ENCODE measurements around the gene ACTR5. TPM values are rescaled to one million over a fixed set of nuclear protein-coding genes. Genes with fewer than 3 reads are reported as not detected.
A peak's percentile ranks its signal among the peaks of the same experiment; 100 is the strongest.

ACTR5 gene
- total RNA-seq, 2 experiments from 2014 or later, result 9.4 to 9.9 TPM

- no peaks in the 10 kb centered on the region for H3K27me3 Mint-ChIP-seq
- H3K4me3 Mint-ChIP-seq, result no peak overlapping the region
These were observed 9.0 kb downstream of the ACTR5 start for GRCh38 chr20:38757145-38757775.

GRCh38 chr20:38759106-38759505 lies 10.8 kb downstream of the ACTR5 start:
- H3K9me3 Mint-ChIP-seq, result no peaks in the 10 kb centered on the region
- ChIA-PET POLR2A (interaction anchor here (1.0 to 1.5 kb wide), 3 partner anchors 10 to 46 kb away, joined by 3 to 4 read pairs (median 3); partner anchors contain the start of gene PPP1R16B), CTCF (interaction anchor here (1.0 to 1.3 kb wide), 2 partner anchors 9 to 110 kb away, joined by 3 to 5 read pairs; no protein-coding TSS in a partner anchor)
- H3K27ac Mint-ChIP-seq, result no peak overlapping the region
- DNase-seq, result no peak
- H3K4me3 Mint-ChIP-seq, result no peak overlapping the region
- H3K36me3 Mint-ChIP-seq (ENCODE audit: low read depth), result peaks cover 54% of the 10 kb centered on the region
- no peaks in the 10 kb centered on the region for H3K27me3 Mint-ChIP-seq
- peaks cover 30% of the 10 kb centered on the region for H3K4me1 Mint-ChIP-seq

More at GRCh38 chr20:38757145-38757775, 9.0 kb downstream of the ACTR5 start:
- Mint-ChIP-seq H3K27ac (no peak overlapping the region), H3K36me3 (ENCODE audit: low read depth) (peaks cover 49% of the 10 kb centered on the region), H3K9me3 (no peaks in the 10 kb centered on the region), H3K4me1 (peaks cover 20% of the 10 kb centered on the region)
- POLR2A ChIA-PET, result interaction anchor here (0.6 to 11.2 kb wide), 2 partner anchors 50 to 115 kb away, joined by 3 to 74 read pairs; partner anchors contain the start of gene PPP1R16B
- DNase-seq, result no peak
- CTCF ChIA-PET, result interaction anchor here (0.6 to 0.8 kb wide), 2 partner anchors 35 to 99 kb away, joined by 3 read pairs; no protein-coding TSS in a partner anchor

- Mint-ChIP-seq H3K4me1 (peaks cover 30% of the 10 kb centered on the region), H3K9me3 (no peaks in the 10 kb centered on the region), H3K4me3 (no peak overlapping the region), H3K36me3 (ENCODE audit: low read depth) (peaks cover 59% of the 10 kb centered on the region), H3K27ac (no peak overlapping the region), H3K27me3 (no peaks in the 10 kb centered on the region)
- DNase-seq, result no peak
- CTCF ChIA-PET, result interaction anchor here (1.8 kb wide), 1 partner anchor 9 kb away, joined by 6 read pairs; no protein-coding TSS in a partner anchor
- POLR2A ChIA-PET, result interaction anchor here (1.4 kb wide), 1 partner anchor 9 kb away, joined by 3 read pairs; no protein-coding TSS in a partner anchor
These were observed 12.7 kb downstream of the ACTR5 start for GRCh38 chr20:38760978-38761377.

- ChIA-PET CTCF (interaction anchor here (1.8 kb wide), 1 partner anchor 10 kb away, joined by 6 read pairs; no protein-coding TSS in a partner anchor), POLR2A (interaction anchor here (1.4 kb wide), 1 partner anchor 10 kb away, joined by 3 read pairs; no protein-coding TSS in a partner anchor)
- H3K4me3 Mint-ChIP-seq, result no peak overlapping the region
- no peaks in the 10 kb centered on the region for H3K9me3 Mint-ChIP-seq
- peaks cover 28% of the 10 kb centered on the region for H3K4me1 Mint-ChIP-seq
- H3K36me3 Mint-ChIP-seq (ENCODE audit: low read depth), result peaks cover 55% of the 10 kb centered on the region
- H3K27me3 Mint-ChIP-seq, result no peaks in the 10 kb centered on the region
- H3K27ac Mint-ChIP-seq, result no peak overlapping the region
- DNase-seq, result no peak
These were observed 13.9 kb downstream of the ACTR5 start for GRCh38 chr20:38762174-38762573.

GRCh38 chr20:38763616-38764015 lies 15.4 kb downstream of the ACTR5 start:
- no peaks in the 10 kb centered on the region for H3K27me3 Mint-ChIP-seq
- H3K27ac Mint-ChIP-seq, result no peak overlapping the region
- H3K9me3 Mint-ChIP-seq, result no peaks in the 10 kb centered on the region
- ChIA-PET CTCF (interaction anchor here (1.2 to 1.9 kb wide), 3 partner anchors 10 to 42 kb away, joined by 4 to 7 read pairs (median 6); partner anchors contain the start of gene PPP1R16B), POLR2A (interaction anchor here (0.7 kb wide), 1 partner anchor 15 kb away, joined by 3 read pairs; no protein-coding TSS in a partner anchor)
- no peak overlapping the region for H3K4me3 Mint-ChIP-seq
- H3K36me3 Mint-ChIP-seq (ENCODE audit: low read depth), result peaks cover 59% of the 10 kb centered on the region
- H3K4me1 Mint-ChIP-seq, result peaks cover 23% of the 10 kb centered on the region
- DNase-seq, result no peak

- CTCF ChIA-PET, result interaction anchor here (1.1 to 2.0 kb wide), 8 partner anchors 11 to 319 kb away, joined by 3 to 9 read pairs (median 4); partner anchors contain the start of genes ACTR5 and PPP1R16B
- Mint-ChIP-seq H3K4me1 (peaks cover 23% of the 10 kb centered on the region), H3K36me3 (ENCODE audit: low read depth) (peaks cover 59% of the 10 kb centered on the region), H3K4me3 (no peak overlapping the region), H3K27ac (peak overlapping the region; percentile 37), H3K27me3 (no peaks in the 10 kb centered on the region), H3K9me3 (no peaks in the 10 kb centered on the region)
- DNase-seq, result peak; percentile 67
- POLR2A ChIA-PET, result interaction anchor here (0.6 to 1.6 kb wide), 4 partner anchors 34 to 161 kb away, joined by 3 to 17 read pairs (median 4); partner anchors contain the start of genes FAM83D and PPP1R16B
These were observed 16.5 kb downstream of the ACTR5 start for GRCh38 chr20:38764567-38765318.

GRCh38 chr20:38766071-38766470 lies 17.8 kb downstream of the ACTR5 start:
- DNase-seq, result no peak
- H3K36me3 Mint-ChIP-seq (ENCODE audit: low read depth), result peaks cover 51% of the 10 kb centered on the region
- H3K27ac Mint-ChIP-seq, result no peak overlapping the region
- POLR2A ChIA-PET, result interaction anchor here (1.0 kb wide), 1 partner anchor 39 kb away, joined by 7 read pairs; the partner anchor contains the start of gene PPP1R16B
- H3K9me3 Mint-ChIP-seq, result no peaks in the 10 kb centered on the region
- no peak overlapping the region for H3K4me3 Mint-ChIP-seq
- CTCF ChIA-PET, result interaction anchor here (0.5 to 2.0 kb wide), 4 partner anchors 14 to 39 kb away, joined by 3 to 6 read pairs (median 4); partner anchors contain the start of gene PPP1R16B
- H3K4me1 Mint-ChIP-seq, result peaks cover 23% of the 10 kb centered on the region
- no peaks in the 10 kb centered on the region for H3K27me3 Mint-ChIP-seq

- H3K4me1 Mint-ChIP-seq, result peaks cover 7% of the 10 kb centered on the region
- ChIA-PET POLR2A (interaction anchor here (1.2 to 2.2 kb wide), 2 partner anchors 10 to 15 kb away, joined by 3 to 8 read pairs; no protein-coding TSS in a partner anchor), CTCF (interaction anchor here (1.5 kb wide), 1 partner anchor 123 kb away, joined by 3 read pairs; no protein-coding TSS in a partner anchor)
- H3K27me3 Mint-ChIP-seq, result no peaks in the 10 kb centered on the region
- no peak overlapping the region for H3K4me3 Mint-ChIP-seq
- H3K27ac Mint-ChIP-seq, result no peak overlapping the region
- peaks cover 3% of the 10 kb centered on the region for H3K9me3 Mint-ChIP-seq
- peaks cover 57% of the 10 kb centered on the region for H3K36me3 Mint-ChIP-seq (ENCODE audit: low read depth)
- DNase-seq, result no peak
These were observed 21.4 kb downstream of the ACTR5 start for GRCh38 chr20:38769376-38770295.

- peaks cover 2% of the 10 kb centered on the region for H3K4me1 Mint-ChIP-seq
- ChIA-PET CTCF (no interaction called here), POLR2A (no interaction called here)
- H3K4me3 Mint-ChIP-seq, result no peak overlapping the region
- DNase-seq, result no peak
- no peaks in the 10 kb centered on the region for H3K27me3 Mint-ChIP-seq
- H3K27ac Mint-ChIP-seq, result no peak overlapping the region
- H3K36me3 Mint-ChIP-seq (ENCODE audit: low read depth), result peaks cover 57% of the 10 kb centered on the region
- H3K9me3 Mint-ChIP-seq, result peaks cover 3% of the 10 kb centered on the region
These were observed 22.3 kb downstream of the ACTR5 start for GRCh38 chr20:38770546-38770945.

GRCh38 chr20:38770970-38771369 lies 22.7 kb downstream of the ACTR5 start:
- ChIA-PET POLR2A (no interaction called here), CTCF (no interaction called here)
- H3K9me3 Mint-ChIP-seq, result peaks cover 3% of the 10 kb centered on the region
- H3K27ac Mint-ChIP-seq, result no peak overlapping the region
- no peaks in the 10 kb centered on the region for H3K27me3 Mint-ChIP-seq
- H3K4me3 Mint-ChIP-seq, result no peak overlapping the region
- DNase-seq, result no peak
- peaks cover 57% of the 10 kb centered on the region for H3K36me3 Mint-ChIP-seq (ENCODE audit: low read depth)
- peaks cover 6% of the 10 kb centered on the region for H3K4me1 Mint-ChIP-seq

- CTCF ChIA-PET, result no interaction called here
- Mint-ChIP-seq H3K27ac (no peak overlapping the region), H3K4me3 (no peak overlapping the region), H3K4me1 (peaks cover 12% of the 10 kb centered on the region), H3K36me3 (ENCODE audit: low read depth) (peaks cover 58% of the 10 kb centered on the region), H3K9me3 (peaks cover 3% of the 10 kb centered on the region), H3K27me3 (no peaks in the 10 kb centered on the region)
- no peak for DNase-seq
- POLR2A ChIA-PET, result no interaction called here
These were observed 23.4 kb downstream of the ACTR5 start for GRCh38 chr20:38771621-38772020.

- H3K27me3 Mint-ChIP-seq, result no peaks in the 10 kb centered on the region
- ChIA-PET CTCF (no interaction called here), POLR2A (no interaction called here)
- H3K27ac Mint-ChIP-seq, result no peak overlapping the region
- H3K9me3 Mint-ChIP-seq, result peaks cover 3% of the 10 kb centered on the region
- H3K4me1 Mint-ChIP-seq, result peaks cover 20% of the 10 kb centered on the region
- DNase-seq, result no peak
- H3K4me3 Mint-ChIP-seq, result no peak overlapping the region
- H3K36me3 Mint-ChIP-seq (ENCODE audit: low read depth), result peaks cover 45% of the 10 kb centered on the region
These were observed 25.9 kb downstream of the ACTR5 start for GRCh38 chr20:38774167-38774566.
